Natural killer cell (primary cell): ENCODE results near the gene SRXN1. TPM values are rescaled to one million over a fixed set of nuclear protein-coding genes. Genes with fewer than 3 reads are reported as not detected.
"Not testable (repeated sequence)": the region's sequence is repeated elsewhere in the genome, so short reads cannot be mapped to it uniquely, and the experiment has no call there.

Source experiments
- ATAC-seq, 3 donors: fragments of 150-1000 bp in 2 of 3; fragments of 200-7000 bp in 1 of 3; cut with Tn5 transposase; 1 replicate in 1 of 3; 2 replicates in 2 of 3; pipeline ENCODE4 v1.10.0; 2021; ENCODE audit warnings: mild to moderate bottlenecking in 2 of 3, moderate library complexity in 2 of 3
- DNase-seq, 2 donors: peaks; one replicate each; pipeline versions ENCODE4 v3.0.0 to v3.0.0-alpha.2; 2013 to 2021; ENCODE audit warnings: mixed read lengths in 1 of 2
- H3K27ac ChIP-seq: one replicate; pipeline ENCODE4 v1.5.1; 2013; ENCODE audit warnings: mild to moderate bottlenecking, low read length
- H3K27me3 ChIP-seq: one replicate; pipeline ENCODE4 v1.6.1; 2013; ENCODE audit warnings: low read length; ENCODE audit not compliant: control insufficient read depth, insufficient read depth
- H3K36me3 ChIP-seq: one replicate; pipeline ENCODE4 v1.6.1; 2013; ENCODE audit warnings: low read length; ENCODE audit not compliant: control insufficient read depth, insufficient read depth
- H3K4me1 ChIP-seq: one replicate; pipeline ENCODE4 v1.6.1; 2013; ENCODE audit warnings: low read length; ENCODE audit not compliant: control insufficient read depth, insufficient read depth
- H3K4me3 ChIP-seq: one replicate; pipeline ENCODE4 v1.5.1; 2013; ENCODE audit warnings: low read length
- H3K9me3 ChIP-seq: one replicate; pipeline ENCODE4 v1.6.1; 2013; ENCODE audit warnings: low read length; ENCODE audit not compliant: control insufficient read depth, insufficient read depth
- H3K27ac Mint-ChIP-seq, 2 donors: one replicate each; pipeline ENCODE4 v1.8.0; 2022; ENCODE audit warnings: mild to moderate bottlenecking in 2 of 2, mixed read lengths in 2 of 2, moderate library complexity in 1 of 2
- H3K27me3 Mint-ChIP-seq, 2 donors: one replicate each; pipeline ENCODE4 v1.8.0; 2022; ENCODE audit warnings: low read depth in 2 of 2, mixed read lengths in 2 of 2
- H3K36me3 Mint-ChIP-seq: one replicate; pipeline ENCODE4 v1.8.0; 2022; ENCODE audit warnings: mixed read lengths
- H3K4me1 Mint-ChIP-seq, 2 donors: one replicate each; pipeline ENCODE4 v1.8.0; 2022; ENCODE audit warnings: mixed read lengths in 2 of 2
- H3K4me3 Mint-ChIP-seq: one replicate; pipeline ENCODE4 v1.8.0; 2022; ENCODE audit warnings: mild to moderate bottlenecking, moderate library complexity, mixed read lengths
- H3K9me3 Mint-ChIP-seq, 2 donors: one replicate each; pipeline ENCODE4 v1.8.0; 2022; ENCODE audit warnings: mixed read lengths in 2 of 2
- CTCF ChIP-seq: fragments of 200-600 bp; IDR thresholded peaks from one replicate; pipeline ENCODE4 v1.8.0; 2022; ENCODE audit warnings: antibody characterized with exemption
- WGBS: methylation state at CpG from one replicate; pipeline ENCODE4 v1.1.7; 2013; ENCODE audit warnings: missing lambda C conversion rate; ENCODE audit not compliant: insufficient coverage; 5-methylcytosine and 5-hydroxymethylcytosine counted together
- intact Hi-C: fragments of 100-400 bp; cut with micrococcal nuclease; formaldehyde crosslinking; loops from one replicate; pipeline ENCODE4 v1.14.2; 2022
- total RNA-seq, 4 donors: library from RNA; stranded (reverse); fragments of 120-200 nt in 1 of 4; gene quantifications; one replicate each; pipeline versions ENCODE4 v1.2.3 to v1.2.4, GENCODE V29; 2013 to 2022

SRXN1 gene
- total RNA-seq, 3 donors from 2014 or later (not counting 1 experiment from before 2014, with no cell fraction given), result 9.1 to 16.7 (median 11.6) TPM

- H3K9me3 ChIP-seq, result no peaks in the 10 kb centered on the region
- ATAC-seq (no peak), DNase-seq (no peak)
- Mint-ChIP-seq H3K27me3 (peaks cover 23 to 32% of the 10 kb centered on the region in 2 donors), H3K4me3 (no peak overlapping the region), H3K36me3 (no peaks in the 10 kb centered on the region), H3K4me1 (no peaks in the 10 kb centered on the region), H3K9me3 (no peaks in the 10 kb centered on the region), H3K27ac (no peak overlapping the region)
- no peaks in the 10 kb centered on the region for H3K27me3 ChIP-seq
- no peak for TF ChIP-seq CTCF
- H3K4me1 ChIP-seq, result no peaks in the 10 kb centered on the region
- H3K4me3 ChIP-seq, result no peak overlapping the region
- H3K27ac ChIP-seq, result no peak overlapping the region
- no peaks in the 10 kb centered on the region for H3K36me3 ChIP-seq
- intact Hi-C loops, result no loop called here
- 76% methylated on average over 4 of the region's 4 CpGs for WGBS
Observed at GRCh38 chr20:694496-694895, 41.5 kb upstream of the SRXN1 start.

GRCh38 chr20:693786-694185, 40.8 kb upstream of the SRXN1 start:
- H3K27ac ChIP-seq, H3K36me3 ChIP-seq, H3K27me3 ChIP-seq, H3K9me3 Mint-ChIP-seq, H3K4me1 ChIP-seq, DNase-seq, H3K4me3 Mint-ChIP-seq, H3K4me3 ChIP-seq, intact Hi-C loops, ATAC-seq, H3K4me1 Mint-ChIP-seq, H3K36me3 Mint-ChIP-seq, H3K27ac Mint-ChIP-seq, H3K9me3 ChIP-seq: not testable (repeated sequence)
- 94% methylated on average over 10 of the region's 10 CpGs for WGBS
- H3K27me3 Mint-ChIP-seq, result peaks cover 26 to 32% of the 10 kb centered on the region in 2 donors

- H3K27me3 Mint-ChIP-seq, result peaks cover 27 to 42% of the 10 kb centered on the region in 2 donors
- no peak overlapping the region for H3K4me3 ChIP-seq
- H3K27me3 ChIP-seq, result no peaks in the 10 kb centered on the region
- H3K9me3 ChIP-seq, result no peaks in the 10 kb centered on the region
- H3K27ac Mint-ChIP-seq, result no peak overlapping the region
- no peak for DNase-seq
- H3K9me3 Mint-ChIP-seq, result no peaks in the 10 kb centered on the region
- H3K4me1 Mint-ChIP-seq, result no peaks in the 10 kb centered on the region
- WGBS, result 63% methylated on average over 1 of the region's 1 CpG
- intact Hi-C loops, result no loop called here
- H3K27ac ChIP-seq, result no peak overlapping the region
- H3K4me3 Mint-ChIP-seq, result no peak overlapping the region
- no peaks in the 10 kb centered on the region for H3K36me3 ChIP-seq
- no peaks in the 10 kb centered on the region for H3K4me1 ChIP-seq
- no peak for TF ChIP-seq CTCF
- no peak for ATAC-seq
- H3K36me3 Mint-ChIP-seq, result no peaks in the 10 kb centered on the region
Observed at GRCh38 chr20:692044-692443, 39.0 kb upstream of the SRXN1 start.

GRCh38 chr20:689947-690346, 36.9 kb upstream of the SRXN1 start:
- intact Hi-C loops, result no loop called here
- Mint-ChIP-seq H3K4me1 (no peaks in the 10 kb centered on the region), H3K36me3 (no peaks in the 10 kb centered on the region), H3K27me3 (peaks cover 27 to 35% of the 10 kb centered on the region in 2 donors), H3K4me3 (no peak overlapping the region), H3K27ac (no peak overlapping the region), H3K9me3 (no peaks in the 10 kb centered on the region)
- Histone ChIP-seq H3K27ac (no peak overlapping the region), H3K27me3 (no peaks in the 10 kb centered on the region), H3K4me3 (no peak overlapping the region), H3K4me1 (no peaks in the 10 kb centered on the region), H3K9me3 (no peaks in the 10 kb centered on the region), H3K36me3 (no peaks in the 10 kb centered on the region)
- DNase-seq (no peak), ATAC-seq (no peak)
- TF ChIP-seq CTCF, result no peak
- WGBS, result 63% methylated on average over 1 of the region's 1 CpG
